ENCODE measurements around the gene NEK11.
"Not testable (repeated sequence)": the region's sequence is repeated elsewhere in the genome, so short reads cannot be mapped to it uniquely, and the experiment has no call there.

The NEK11 gene

GRCh38 chr3:131370935-131371687 lies 344.4 kb downstream of the NEK11 start:
- no peak for DNase-seq

- no peak for DNase-seq
Observed at GRCh38 chr3:131371688-131372066, 345.0 kb downstream of the NEK11 start.

- DNase-seq, result no peak
Observed at GRCh38 chr3:131374741-131375140, 348.1 kb downstream of the NEK11 start.

- not testable (repeated sequence) for DNase-seq
Observed at GRCh38 chr3:131380821-131381444, 354.3 kb downstream of the NEK11 start.

GRCh38 chr3:131381445-131382291 lies 355.0 kb downstream of the NEK11 start, which contains the start of gene NUDT16:
NUDT16 (plus strand) TSS chr3:131381774; CDS start chr3:131381805, 31 bp downstream.
- DNase-seq, result peak; percentile 98

- no peak for DNase-seq
Observed at GRCh38 chr3:131386429-131387165, 359.9 kb downstream of the NEK11 start.

GRCh38 chr3:131387796-131388489 lies 361.3 kb downstream of the NEK11 start:
- DNase-seq, result no peak

- DNase-seq, result peak; percentile 63
Observed at GRCh38 chr3:131388490-131388799, 361.8 kb downstream of the NEK11 start.

- no peak for DNase-seq
Observed at GRCh38 chr3:131390331-131390730, 363.7 kb downstream of the NEK11 start.

GRCh38 chr3:131393051-131393450 lies 366.4 kb downstream of the NEK11 start:
- peak; percentile 33 for DNase-seq

- DNase-seq, result no peak
Observed at GRCh38 chr3:131393868-131394267, 367.2 kb downstream of the NEK11 start.

GRCh38 chr3:131394400-131394799 lies 367.7 kb downstream of the NEK11 start:
- DNase-seq, result no peak

- DNase-seq, result peak; percentile 62
Observed at GRCh38 chr3:131396170-131396569, 369.5 kb downstream of the NEK11 start.

GRCh38 chr3:131397889-131398288 lies 371.2 kb downstream of the NEK11 start:
- no peak for DNase-seq
